Activated CD4-positive, alpha-beta memory T cell treated with anti-CD3 and anti-CD28 coated beads, Interleukin-2, amount 10 ng/mL, durations not matched to agents 7 days and 5 days (primary cell): ENCODE results near the gene ACVR1B. TPM values are rescaled to one million over a fixed set of nuclear protein-coding genes. Genes with fewer than 3 reads are reported as not detected.
A peak's percentile ranks its signal among the peaks of the same experiment; 100 is the strongest.

ENCODE experiments used
- CTCF ChIA-PET: fragments of 350-600 bp; sonication (Branson Sonifier 250); formaldehyde crosslinking; loops from one replicate; lab custom pipeline; 2021; ENCODE audit warnings: antibody characterized with exemption, inconsistent platforms; lab: Charles Lee
- POLR2A ChIA-PET: fragments of 350-600 bp; sonication (Branson Sonifier 250); formaldehyde crosslinking; loops from one replicate; lab custom pipeline; 2021; ENCODE audit warnings: antibody characterized with exemption; lab: Charles Lee
- DNase-seq: peaks from one replicate; pipeline ENCODE4 v3.0.0-alpha.2; 2020
- H3K27ac Mint-ChIP-seq: one replicate; pipeline ENCODE4 v1.8.0; 2021; ENCODE audit warnings: mild to moderate bottlenecking, mixed read lengths
- H3K27me3 Mint-ChIP-seq: one replicate; pipeline ENCODE4 v1.8.0; 2021; ENCODE audit warnings: mixed read lengths
- H3K36me3 Mint-ChIP-seq: one replicate; pipeline ENCODE4 v1.8.0; 2021; ENCODE audit warnings: low read depth, mixed read lengths
- H3K4me1 Mint-ChIP-seq: one replicate; pipeline ENCODE4 v1.8.0; 2021; ENCODE audit warnings: mixed read lengths
- H3K4me3 Mint-ChIP-seq: one replicate; pipeline ENCODE4 v1.8.0; 2021; ENCODE audit warnings: mild to moderate bottlenecking, mixed read lengths
- H3K9me3 Mint-ChIP-seq: one replicate; pipeline ENCODE4 v1.8.0; 2021; ENCODE audit warnings: mixed read lengths
- total RNA-seq, 2 experiments: library from RNA; stranded (reverse); gene quantifications; one replicate each; pipeline ENCODE4 v1.2.3, GENCODE V29; 2021

ACVR1B gene
- total RNA-seq, 2 experiments from 2014 or later: 4.5 to 5.2 TPM

DNA sequence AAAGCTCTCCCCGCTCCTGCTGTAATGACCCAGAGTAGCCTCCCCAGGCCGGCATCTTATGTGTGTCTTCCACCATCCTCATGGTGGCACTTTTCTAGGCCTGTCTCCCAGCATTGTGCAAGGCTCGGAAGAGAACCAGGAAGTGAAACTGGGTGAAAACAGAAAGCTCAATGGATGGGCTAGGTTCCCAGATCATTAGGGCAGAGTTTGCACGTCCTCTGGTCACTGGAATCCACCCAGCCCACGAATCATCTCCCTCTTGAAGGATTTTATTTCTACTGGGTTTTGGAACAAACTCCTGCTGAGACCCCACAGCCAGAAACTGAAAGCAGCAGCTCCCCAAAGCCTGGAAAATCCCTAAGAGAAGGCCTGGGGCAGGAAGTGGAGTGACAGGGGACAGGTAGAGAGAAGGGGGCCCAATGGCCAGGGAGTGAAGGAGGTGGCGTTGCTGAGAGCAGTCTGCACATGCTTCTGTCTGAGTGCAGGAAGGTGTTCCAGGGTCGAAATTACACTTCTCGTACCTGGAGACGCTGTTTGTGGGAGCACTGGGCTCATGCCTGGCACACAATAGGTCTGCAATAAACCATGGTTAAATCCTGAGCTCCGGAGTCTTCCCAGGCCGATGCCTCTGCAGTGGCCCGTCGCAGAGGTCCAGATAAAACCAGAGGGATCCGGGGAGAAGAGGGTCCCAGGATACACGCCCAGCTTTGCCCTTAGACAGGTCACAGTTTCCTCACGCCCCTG is 28.6 kb upstream of the ACVR1B start:
- Mint-ChIP-seq H3K36me3 (no peaks in the 10 kb centered on the region), H3K27me3 (peaks cover 8% of the 10 kb centered on the region), H3K4me3 (no peak overlapping the region), H3K27ac (no peak overlapping the region), H3K4me1 (peaks cover 5% of the 10 kb centered on the region), H3K9me3 (no peaks in the 10 kb centered on the region)
- ChIA-PET POLR2A (no interaction called here), CTCF (interaction anchor here (0.5 to 3.1 kb wide), 11 partner anchors 8 to 496 kb away, joined by 3 to 10 read pairs (median 4); no protein-coding TSS in a partner anchor)
- DNase-seq: no peak

DNA sequence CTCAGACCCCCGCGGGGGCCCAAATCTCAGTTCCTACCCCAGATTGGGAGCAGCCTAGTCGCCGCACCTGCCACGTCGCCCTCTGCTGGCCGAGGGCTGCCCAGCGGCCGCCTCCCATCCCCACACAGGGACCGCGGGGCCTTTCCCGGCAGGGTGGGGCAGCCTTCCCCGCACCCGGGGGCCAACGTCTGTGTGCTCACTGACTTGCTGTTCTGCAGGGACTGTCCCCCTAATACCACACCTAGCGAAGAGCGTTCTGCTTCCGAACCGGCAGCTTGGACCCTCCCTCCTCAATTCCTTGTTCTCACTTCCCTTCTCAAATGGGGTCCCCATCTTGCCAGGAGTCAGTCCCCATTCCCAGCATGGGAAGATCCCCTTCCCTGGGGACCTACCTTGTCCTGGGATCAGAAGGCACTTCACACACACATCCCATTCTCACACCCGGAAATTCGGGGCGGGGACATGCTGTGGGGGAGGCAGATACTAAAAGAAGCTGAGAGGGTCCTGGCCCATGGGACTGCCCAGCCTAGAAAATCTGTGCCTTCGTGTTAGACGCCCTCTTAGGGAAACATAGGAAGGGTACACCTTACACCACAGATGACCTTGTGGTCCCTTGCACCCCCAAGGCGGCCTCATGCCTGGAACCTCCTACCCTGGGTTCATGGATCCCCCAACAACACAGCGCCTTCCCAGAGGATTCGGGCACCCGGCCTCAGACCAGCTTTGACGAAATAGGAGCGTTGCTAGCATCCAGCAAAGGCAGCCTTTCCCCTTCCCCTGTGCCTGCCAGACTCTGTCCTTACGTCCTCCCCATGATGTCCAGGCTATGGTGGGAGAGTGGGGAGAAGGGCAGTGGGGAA is 27.8 kb upstream of the ACVR1B start:
- H3K27me3 Mint-ChIP-seq: peaks cover 8% of the 10 kb centered on the region
- H3K4me3 Mint-ChIP-seq: peak overlapping the region; percentile 27

DNA sequence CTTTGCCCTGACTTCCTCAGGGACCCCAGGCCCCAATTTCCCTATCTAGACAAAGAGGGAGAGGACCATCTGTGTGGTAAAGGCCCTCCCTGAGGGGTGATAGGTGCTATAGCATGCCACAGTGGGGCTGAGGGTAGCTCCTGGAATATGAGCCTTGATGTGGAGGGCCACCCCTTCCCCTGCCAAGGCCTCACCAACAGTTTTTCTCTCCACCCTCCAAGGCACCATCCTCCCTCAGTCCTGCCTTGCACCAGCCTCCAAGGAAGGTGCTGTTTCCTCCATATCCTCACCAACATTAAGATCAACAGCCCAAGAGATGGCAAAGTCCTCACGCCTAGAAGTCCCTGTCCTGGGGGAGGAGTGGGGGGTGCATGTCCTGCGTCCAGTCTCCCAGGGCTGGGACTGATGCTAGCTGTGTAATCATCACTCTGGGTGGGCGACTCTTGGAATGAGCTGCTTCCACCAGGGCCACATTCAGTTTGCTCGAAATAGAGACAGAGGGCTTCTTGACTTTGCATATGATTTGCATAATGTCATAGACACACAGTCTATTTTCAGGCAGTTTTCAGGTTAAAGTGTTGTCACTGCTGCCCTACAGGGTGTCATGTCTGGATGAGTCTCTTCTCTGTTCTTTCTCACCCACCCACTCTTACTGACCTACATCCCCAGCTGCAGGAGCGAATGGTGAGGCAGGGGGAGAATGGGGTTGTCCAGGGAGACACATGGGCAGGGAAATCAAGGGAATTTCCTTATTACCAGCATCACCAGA is 26.8 kb upstream of the ACVR1B start:
- H3K4me1 Mint-ChIP-seq: peaks cover 5% of the 10 kb centered on the region
- CTCF ChIA-PET: interaction anchor here (1.4 kb wide), 1 partner anchor 46 kb away, joined by 5 read pairs; no protein-coding TSS in a partner anchor
- peaks cover 8% of the 10 kb centered on the region for H3K27me3 Mint-ChIP-seq
- H3K4me3 Mint-ChIP-seq: no peak overlapping the region
- POLR2A ChIA-PET: no interaction called here
- no peaks in the 10 kb centered on the region for H3K36me3 Mint-ChIP-seq
- no peaks in the 10 kb centered on the region for H3K9me3 Mint-ChIP-seq
- no peak for DNase-seq
- H3K27ac Mint-ChIP-seq: no peak overlapping the region

More for the DNA sequence above, 27.8 kb upstream of the ACVR1B start:
- peak; percentile 55 for DNase-seq
- CTCF ChIA-PET: interaction anchor here (1.0 to 3.1 kb wide), 11 partner anchors 8 to 102 kb away, joined by 3 to 10 read pairs (median 5); no protein-coding TSS in a partner anchor
- POLR2A ChIA-PET: no interaction called here
- H3K36me3 Mint-ChIP-seq: no peaks in the 10 kb centered on the region
- peaks cover 5% of the 10 kb centered on the region for H3K4me1 Mint-ChIP-seq
- H3K9me3 Mint-ChIP-seq: no peaks in the 10 kb centered on the region
- H3K27ac Mint-ChIP-seq: no peak overlapping the region

DNA sequence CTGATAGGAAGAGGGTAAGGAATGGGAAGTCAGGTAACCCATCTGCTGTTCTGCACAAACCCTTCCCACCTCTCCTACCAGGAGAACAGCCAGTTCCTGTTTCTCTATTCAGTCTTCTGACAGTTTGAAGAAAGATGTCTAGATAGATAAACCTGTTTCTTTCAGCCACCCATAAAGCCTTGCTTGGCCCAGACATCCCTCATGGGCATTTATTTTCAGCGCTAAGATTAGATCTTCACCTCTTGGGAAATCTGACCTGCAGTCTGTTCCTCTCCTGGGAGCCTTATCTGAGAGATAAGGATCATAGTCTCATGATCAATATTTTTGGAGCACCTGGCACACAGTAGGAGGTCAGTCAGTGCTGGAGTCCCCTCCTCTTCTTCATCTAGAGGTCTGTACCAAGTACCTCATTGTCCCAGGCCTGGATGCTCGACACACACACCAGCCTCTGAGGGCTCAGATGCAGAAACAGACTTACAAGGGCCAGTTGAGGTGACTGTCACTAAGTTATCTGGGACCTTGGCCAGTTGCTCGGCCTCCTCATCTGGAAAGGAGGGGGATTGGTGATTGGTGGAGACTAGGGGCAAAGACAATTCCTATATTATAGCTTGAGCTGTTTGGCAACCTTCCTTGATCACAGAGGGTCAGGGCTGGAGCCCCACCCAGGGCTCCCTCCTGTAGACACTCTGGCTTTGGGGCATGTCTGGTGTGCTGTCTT is 26.0 kb upstream of the ACVR1B start:
- Mint-ChIP-seq H3K4me1 (peaks cover 5% of the 10 kb centered on the region), H3K4me3 (no peak overlapping the region), H3K36me3 (no peaks in the 10 kb centered on the region), H3K27me3 (peaks cover 9% of the 10 kb centered on the region), H3K9me3 (no peaks in the 10 kb centered on the region), H3K27ac (no peak overlapping the region)
- CTCF ChIA-PET: interaction anchor here (0.7 to 2.4 kb wide), 4 partner anchors 40 to 100 kb away, joined by 3 to 19 read pairs (median 4); no protein-coding TSS in a partner anchor
- POLR2A ChIA-PET: no interaction called here
- DNase-seq: no peak

DNA sequence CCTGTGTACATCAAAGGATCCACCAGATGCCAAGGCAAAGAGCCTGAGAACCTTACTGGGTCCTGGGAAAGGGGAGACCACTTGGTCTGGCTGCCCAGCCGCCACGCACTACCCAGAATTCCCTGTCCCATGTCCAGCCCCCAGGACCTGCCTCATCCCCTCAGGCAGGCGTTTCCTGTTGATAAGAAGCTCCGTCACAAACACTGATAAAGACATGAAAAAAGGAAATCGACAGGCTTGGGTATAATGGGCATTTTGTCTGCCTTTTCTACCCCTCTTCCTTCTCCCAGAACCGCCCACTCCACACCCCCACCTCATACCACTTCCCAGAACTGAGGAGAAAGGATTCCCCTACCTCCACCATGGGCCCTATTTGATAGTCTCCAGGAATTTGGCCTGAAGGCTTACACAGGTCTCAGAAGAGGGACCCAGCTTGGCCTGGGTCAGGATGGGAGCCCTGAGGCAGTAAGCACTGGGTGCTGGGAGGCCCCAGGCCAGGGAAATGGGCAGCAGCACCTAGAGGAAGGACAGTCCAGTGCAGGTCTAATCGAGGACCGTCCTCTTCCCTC is 25.4 kb upstream of the ACVR1B start:
- ChIA-PET CTCF (interaction anchor here (0.7 to 2.4 kb wide), 8 partner anchors 10 to 99 kb away, joined by 3 to 19 read pairs (median 4); no protein-coding TSS in a partner anchor), POLR2A (no interaction called here)
- no peak overlapping the region for H3K27ac Mint-ChIP-seq
- no peak overlapping the region for H3K4me3 Mint-ChIP-seq
- H3K27me3 Mint-ChIP-seq: peaks cover 11% of the 10 kb centered on the region
- no peak for DNase-seq
- peaks cover 5% of the 10 kb centered on the region for H3K4me1 Mint-ChIP-seq
- H3K36me3 Mint-ChIP-seq: no peaks in the 10 kb centered on the region
- H3K9me3 Mint-ChIP-seq: no peaks in the 10 kb centered on the region

DNA sequence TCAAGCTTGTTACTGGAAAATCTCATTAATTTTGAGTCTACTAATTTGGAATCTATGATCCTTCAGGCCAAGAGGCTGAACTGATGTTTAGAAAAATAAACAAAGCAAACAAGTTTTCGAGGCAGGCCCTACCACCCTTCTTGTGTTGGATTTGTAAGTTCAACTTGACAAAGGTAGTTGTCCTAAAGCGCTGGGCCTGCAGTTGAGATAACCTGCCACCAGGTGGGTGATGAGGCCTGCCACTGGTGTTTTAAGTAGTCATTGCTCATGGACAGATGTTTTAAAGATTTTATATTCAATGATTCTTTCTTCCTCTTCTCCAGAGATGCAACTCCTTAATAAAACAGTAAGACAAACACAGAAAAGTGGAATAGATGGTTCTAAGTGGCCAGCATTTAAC is 24.8 kb upstream of the ACVR1B start:
- peak; percentile 68 for DNase-seq
- no peaks in the 10 kb centered on the region for H3K9me3 Mint-ChIP-seq
- H3K4me3 Mint-ChIP-seq: no peak overlapping the region
- CTCF ChIA-PET: interaction anchor here (0.9 to 2.4 kb wide), 12 partner anchors 10 to 98 kb away, joined by 3 to 19 read pairs (median 4); no protein-coding TSS in a partner anchor
- peaks cover 5% of the 10 kb centered on the region for H3K4me1 Mint-ChIP-seq
- no peaks in the 10 kb centered on the region for H3K36me3 Mint-ChIP-seq
- H3K27ac Mint-ChIP-seq: no peak overlapping the region
- peaks cover 14% of the 10 kb centered on the region for H3K27me3 Mint-ChIP-seq
- POLR2A ChIA-PET: no interaction called here

DNA sequence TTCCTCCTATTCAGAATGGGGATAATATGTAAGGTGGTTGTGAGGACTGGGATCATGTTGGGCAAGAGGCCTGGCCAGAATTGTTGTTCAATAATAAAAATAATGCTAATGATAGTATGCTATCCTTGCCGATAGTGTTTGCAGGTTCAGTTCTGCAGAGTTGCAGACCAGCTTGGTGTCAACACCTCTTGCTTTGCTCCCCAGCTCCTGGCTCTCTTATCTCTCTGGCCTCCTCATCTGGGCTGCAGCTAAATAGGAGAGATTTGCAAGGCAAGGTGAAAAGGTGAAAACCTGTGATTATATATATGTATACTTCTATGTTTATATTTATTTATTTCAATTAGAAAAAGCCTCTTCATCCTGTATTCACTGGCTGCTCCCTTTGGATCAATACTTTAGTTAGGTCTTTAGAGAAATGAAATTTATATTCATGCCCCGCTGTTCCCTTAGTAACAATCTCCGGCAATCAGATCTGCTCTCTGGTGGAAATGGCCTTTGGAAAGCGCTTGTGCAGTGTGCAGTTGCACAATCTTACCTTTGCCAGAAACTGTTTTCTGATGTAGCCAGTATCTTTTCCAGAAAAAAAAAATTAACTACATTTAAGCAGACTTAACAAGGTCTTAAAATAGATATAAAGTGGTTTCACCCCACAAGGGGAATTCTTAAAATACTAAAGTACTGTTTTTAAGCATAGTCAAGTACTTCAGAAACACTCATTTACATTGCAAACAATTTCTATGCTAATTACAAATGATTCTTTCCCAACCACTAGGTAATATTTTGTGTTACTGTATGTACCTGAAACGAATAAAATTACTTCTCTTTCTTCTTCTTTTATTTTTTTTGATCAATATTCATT is 19.1 kb upstream of the ACVR1B start:
- no peak for DNase-seq
- CTCF ChIA-PET: interaction anchor here (1.6 kb wide), 1 partner anchor 9 kb away, joined by 6 read pairs; no protein-coding TSS in a partner anchor
- peaks cover 19% of the 10 kb centered on the region for H3K27me3 Mint-ChIP-seq
- H3K4me3 Mint-ChIP-seq: no peak overlapping the region
- POLR2A ChIA-PET: no interaction called here
- H3K27ac Mint-ChIP-seq: no peak overlapping the region
- H3K4me1 Mint-ChIP-seq: no peaks in the 10 kb centered on the region
- H3K36me3 Mint-ChIP-seq: no peaks in the 10 kb centered on the region
- H3K9me3 Mint-ChIP-seq: no peaks in the 10 kb centered on the region

DNA sequence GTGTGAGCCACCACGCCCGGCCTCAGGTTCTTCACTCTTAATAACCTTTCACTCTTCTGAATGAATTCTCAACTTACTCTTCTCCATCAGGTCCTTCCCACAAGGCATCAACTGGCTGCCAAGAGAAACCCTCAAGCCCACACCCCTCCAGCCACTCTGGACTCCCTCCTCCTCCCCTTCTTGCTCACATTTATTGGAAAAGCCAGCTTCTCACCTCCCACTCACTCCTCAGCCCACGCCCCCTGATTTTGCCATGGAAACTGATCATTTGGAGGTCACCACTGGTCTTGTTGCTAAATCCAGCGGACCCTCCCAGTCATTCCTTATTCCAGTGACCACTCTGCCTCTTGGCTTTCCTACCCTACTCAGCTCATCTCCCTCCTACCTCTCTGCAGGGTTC is 17.4 kb upstream of the ACVR1B start:
- Mint-ChIP-seq H3K4me1 (no peaks in the 10 kb centered on the region), H3K36me3 (no peaks in the 10 kb centered on the region), H3K27me3 (peaks cover 19% of the 10 kb centered on the region), H3K9me3 (no peaks in the 10 kb centered on the region), H3K4me3 (no peak overlapping the region), H3K27ac (no peak overlapping the region)
- DNase-seq: no peak
- POLR2A ChIA-PET: no interaction called here
- CTCF ChIA-PET: interaction anchor here (1.1 to 1.3 kb wide), 2 partner anchors 11 to 12 kb away, joined by 3 read pairs; no protein-coding TSS in a partner anchor

DNA sequence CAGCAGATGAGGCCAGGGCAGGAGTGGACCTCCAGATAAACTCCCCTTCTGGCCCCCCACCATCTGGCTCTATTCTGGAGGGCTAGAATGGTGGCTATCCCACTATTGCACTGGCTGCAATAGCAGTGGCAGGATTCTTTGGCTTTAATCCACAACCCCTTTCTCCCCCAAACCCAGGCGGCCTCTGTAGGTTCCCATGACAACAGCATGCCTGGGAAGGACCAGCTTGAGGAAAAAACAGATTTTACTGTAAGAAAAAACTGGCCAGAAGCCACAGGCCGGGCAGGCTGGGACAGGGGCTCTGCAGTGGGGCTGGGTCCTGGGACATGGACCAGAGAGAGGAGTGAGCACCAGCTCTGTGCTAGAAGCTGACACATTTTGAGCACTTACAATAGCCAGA is 13.6 kb upstream of the ACVR1B start:
- no peaks in the 10 kb centered on the region for H3K4me1 Mint-ChIP-seq
- H3K27me3 Mint-ChIP-seq: peaks cover 20% of the 10 kb centered on the region
- H3K9me3 Mint-ChIP-seq: no peaks in the 10 kb centered on the region
- H3K27ac Mint-ChIP-seq: no peak overlapping the region
- ChIA-PET CTCF (interaction anchor here (0.6 to 1.0 kb wide), 2 partner anchors 11 to 40 kb away, joined by 3 read pairs; no protein-coding TSS in a partner anchor), POLR2A (no interaction called here)
- H3K4me3 Mint-ChIP-seq: no peak overlapping the region
- H3K36me3 Mint-ChIP-seq: no peaks in the 10 kb centered on the region
- DNase-seq: no peak

DNA sequence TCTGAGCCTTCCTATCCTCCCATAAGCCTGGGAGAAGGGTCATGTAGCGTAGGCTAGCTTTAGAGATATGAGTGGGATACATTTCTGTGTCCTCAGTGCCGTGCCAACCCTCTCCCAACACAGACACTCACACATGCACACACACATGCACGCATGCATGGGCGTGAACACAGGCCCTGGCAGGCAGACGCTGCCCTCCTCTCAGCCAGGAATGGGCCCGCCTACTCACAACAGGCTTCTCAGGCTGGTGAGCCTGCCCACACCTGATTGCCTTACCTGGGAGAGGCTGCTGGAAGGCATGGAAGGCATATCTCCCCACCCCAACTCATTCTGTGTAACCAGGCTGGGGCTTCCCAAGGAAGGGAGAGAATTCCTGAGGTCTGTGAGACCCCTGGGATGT is 12.8 kb upstream of the ACVR1B start:
- no peaks in the 10 kb centered on the region for H3K36me3 Mint-ChIP-seq
- ChIA-PET CTCF (interaction anchor here (0.6 to 1.0 kb wide), 2 partner anchors 12 to 40 kb away, joined by 3 read pairs; no protein-coding TSS in a partner anchor), POLR2A (no interaction called here)
- peaks cover 23% of the 10 kb centered on the region for H3K27me3 Mint-ChIP-seq
- no peaks in the 10 kb centered on the region for H3K4me1 Mint-ChIP-seq
- H3K27ac Mint-ChIP-seq: no peak overlapping the region
- H3K9me3 Mint-ChIP-seq: no peaks in the 10 kb centered on the region
- H3K4me3 Mint-ChIP-seq: no peak overlapping the region
- no peak for DNase-seq

DNA sequence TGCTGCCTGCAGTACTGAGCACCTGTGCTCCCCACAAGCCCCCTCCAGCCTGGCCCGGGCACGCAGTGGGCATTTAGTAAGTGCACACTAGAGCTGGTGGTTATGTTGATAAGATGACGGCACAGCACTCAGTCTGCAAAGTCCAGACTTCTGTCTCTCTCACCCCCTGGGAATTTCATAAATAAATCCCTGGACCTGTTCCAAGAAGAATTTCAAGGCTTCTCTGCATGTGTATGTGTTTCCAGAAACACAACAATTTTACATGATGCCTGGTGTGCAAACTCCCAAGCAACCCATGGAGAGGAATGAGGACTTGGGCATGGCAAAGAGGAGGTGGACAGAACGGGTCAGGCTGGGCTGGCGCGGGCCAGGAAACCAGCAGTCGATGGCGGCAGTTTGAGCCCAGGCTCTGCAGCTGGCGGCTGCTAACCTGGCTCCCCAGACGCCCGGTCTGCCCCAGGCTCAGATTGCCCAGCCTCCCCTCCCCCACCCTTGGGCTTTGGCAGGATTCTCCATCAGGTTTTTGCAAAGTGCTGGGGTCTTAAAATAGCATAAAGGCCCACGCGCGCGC is 10.4 kb upstream of the ACVR1B start:
- CTCF ChIA-PET: no interaction called here
- no peaks in the 10 kb centered on the region for H3K4me1 Mint-ChIP-seq
- POLR2A ChIA-PET: no interaction called here

More for the DNA sequence above, 10.4 kb upstream of the ACVR1B start:
- Mint-ChIP-seq H3K27ac (no peak overlapping the region), H3K36me3 (peaks cover 3% of the 10 kb centered on the region), H3K27me3 (peaks cover 24% of the 10 kb centered on the region), H3K4me3 (no peak overlapping the region), H3K9me3 (peaks cover 14% of the 10 kb centered on the region)
- no peak for DNase-seq
